ENCODE results near the gene TMEM164.

DNA sequence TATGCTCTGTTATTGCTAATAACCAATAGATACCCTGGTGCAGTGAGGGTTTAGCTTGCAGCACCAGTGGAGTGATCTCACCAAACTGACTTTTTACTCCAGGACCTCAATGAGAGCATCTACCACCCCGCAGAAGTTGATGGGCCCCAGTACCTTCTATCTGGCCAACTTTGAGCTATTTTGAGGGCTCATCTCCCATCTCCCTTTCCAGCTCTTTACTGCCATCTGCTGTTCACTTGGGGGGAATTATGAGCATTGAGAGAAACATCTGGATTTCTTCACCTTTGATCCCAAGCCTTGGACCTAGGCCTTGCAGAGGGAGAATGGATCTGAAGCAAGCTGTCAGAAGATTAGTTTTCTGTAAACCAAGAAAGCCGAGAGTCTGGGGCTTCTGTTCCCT lies 143.6 kb downstream of the TMEM164 start:
- no peak for TF ChIP-seq FOXM1 (IDR thresholded peaks at IDR 0.05; ENCODE audit: borderline replicate concordance)
- TF ChIP-seq BHLHE40 (IDR thresholded peaks at IDR 0.05; ENCODE audit: borderline replicate concordance), result no peak
- no peak for TF ChIP-seq ARNT (IDR thresholded peaks at IDR 0.05)
- no peak for TF ChIP-seq TARDBP (IDR thresholded peaks at IDR 0.05)
- no peak for TF ChIP-seq CTBP1 (IDR thresholded peaks at IDR 0.05; ENCODE audit: borderline replicate concordance)
- no peak for TF ChIP-seq HDGF (IDR thresholded peaks at IDR 0.05; ENCODE audit: borderline replicate concordance)
- no peak for TF ChIP-seq SUZ12 (IDR thresholded peaks at IDR 0.05)
- no peak for TF ChIP-seq ZNF384 (IDR thresholded peaks at IDR 0.05)

Data from HEK293T (cell line).